ENCODE data around the gene BEST4.

GRCh38 chr1:44826375-44827196 is 38.6 kb upstream of the BEST4 start:
- no peak for TF ChIP-seq POLR2A (IDR thresholded peaks at IDR 0.05)
- no peak for TF ChIP-seq CTCF (IDR thresholded peaks at IDR 0.05)
- TF ChIP-seq EP300 (IDR thresholded peaks at IDR 0.05) = no peak
